DMS53 (cell line): ENCODE results near the gene CFAP43.
A peak's percentile ranks its signal among the peaks of the same experiment; 100 is the strongest.

ENCODE experiments used
- DNase-seq: peaks from one replicate; lab custom pipeline; 2025; lab: John Stamatoyannopoulos, UW

The CFAP43 gene

DNA sequence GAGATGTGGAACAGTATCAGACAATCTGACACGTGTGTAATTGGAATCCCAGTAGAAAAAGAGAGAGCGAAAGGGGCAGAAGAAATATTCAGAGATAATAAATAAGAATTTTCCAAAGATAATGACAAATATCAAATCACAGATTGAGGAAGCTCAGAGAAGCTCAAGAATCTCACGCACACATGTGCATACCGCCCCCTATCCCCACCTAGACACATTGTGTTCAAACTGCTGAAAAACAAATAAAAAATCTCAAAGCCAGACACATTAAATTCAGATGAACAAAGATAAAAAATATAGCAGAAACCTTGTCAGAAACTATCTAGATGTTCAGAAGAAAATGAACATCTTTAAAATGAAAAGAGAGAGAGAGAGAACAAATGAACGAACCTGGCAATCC is 92.9 kb downstream of the CFAP43 start:
- DNase-seq: peak; percentile 5

- DNase-seq: no peak
Measured at GRCh38 chr10:104138131-104138530, 94.0 kb downstream of the CFAP43 start.

- no peak for DNase-seq
Measured at GRCh38 chr10:104130041-104130440, 102.1 kb downstream of the CFAP43 start.

- DNase-seq: peak; percentile 46
Measured at GRCh38 chr10:104128214-104128613, 104.0 kb downstream of the CFAP43 start.

GRCh38 chr10:104127411-104127810 is 104.8 kb downstream of the CFAP43 start:
- peak; percentile 66 for DNase-seq

DNA sequence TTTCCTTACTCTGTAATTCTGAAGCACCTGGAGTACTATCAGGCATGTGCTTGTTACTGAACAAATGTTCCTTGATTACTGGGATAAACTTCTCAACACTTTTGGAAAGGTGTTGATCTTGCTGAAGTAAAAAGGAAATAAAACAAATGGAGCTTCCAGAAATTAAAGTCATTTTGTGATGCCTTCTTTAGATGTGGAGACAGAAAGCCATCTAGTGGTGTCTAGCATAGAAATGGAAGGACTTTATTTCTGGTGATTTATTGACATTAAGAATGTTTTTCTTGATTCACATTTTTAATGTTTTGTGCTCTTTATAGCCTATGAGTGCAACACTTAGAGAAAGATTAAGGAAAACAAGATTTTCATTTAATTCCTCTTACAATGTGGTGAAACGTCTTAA is 108.8 kb downstream of the CFAP43 start:
- peak; percentile 17 for DNase-seq

GRCh38 chr10:104122225-104123107 is 109.7 kb downstream of the CFAP43 start:
- peak; percentile 64 for DNase-seq

DNA sequence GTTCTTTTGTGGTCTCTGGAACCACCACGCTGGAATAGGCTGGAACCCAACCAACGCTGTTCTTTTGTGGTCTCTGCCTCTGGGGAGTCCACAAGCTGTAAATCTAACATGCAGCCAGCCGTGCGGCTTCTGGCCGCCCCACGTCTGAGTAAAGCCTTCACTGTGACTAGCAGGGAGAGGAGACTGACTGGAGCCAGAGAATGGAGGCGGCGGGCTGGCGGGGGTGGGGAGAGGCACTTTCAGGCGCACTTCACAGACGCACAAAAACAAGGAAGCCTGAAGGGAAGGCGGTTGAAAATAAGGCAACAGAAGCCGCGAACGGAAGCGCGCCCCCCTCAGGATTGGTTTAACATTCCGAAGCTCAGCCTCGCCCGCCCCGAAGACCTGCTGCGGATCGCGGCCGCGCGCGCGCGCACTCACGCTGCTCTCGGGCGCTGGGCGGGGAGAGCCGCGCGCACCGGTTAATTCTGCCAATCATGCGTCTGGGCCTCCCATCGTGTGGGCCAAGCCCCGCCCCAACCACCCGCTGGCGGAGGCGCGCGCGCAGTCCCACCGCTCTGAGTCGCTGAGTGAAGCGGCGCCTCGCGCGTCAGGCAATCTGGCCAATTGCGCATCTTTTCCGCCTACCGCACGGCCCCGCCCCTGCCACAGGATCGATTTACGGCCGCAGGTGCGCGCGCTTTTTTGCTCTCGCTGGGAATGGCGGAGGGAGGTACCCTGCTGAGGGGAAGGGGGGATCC is 110.5 kb downstream of the CFAP43 start, which contains the start of gene SFR1:
Gene SFR1, plus strand, starts transcription at position 687 of the 740 bp plus-strand sequence. Its CDS starts 13 bp downstream, at position 700.
- peak; percentile 99 for DNase-seq

- DNase-seq: peak; percentile 92
Measured at GRCh38 chr10:104120903-104121484, 111.2 kb downstream of the CFAP43 start.

DNA sequence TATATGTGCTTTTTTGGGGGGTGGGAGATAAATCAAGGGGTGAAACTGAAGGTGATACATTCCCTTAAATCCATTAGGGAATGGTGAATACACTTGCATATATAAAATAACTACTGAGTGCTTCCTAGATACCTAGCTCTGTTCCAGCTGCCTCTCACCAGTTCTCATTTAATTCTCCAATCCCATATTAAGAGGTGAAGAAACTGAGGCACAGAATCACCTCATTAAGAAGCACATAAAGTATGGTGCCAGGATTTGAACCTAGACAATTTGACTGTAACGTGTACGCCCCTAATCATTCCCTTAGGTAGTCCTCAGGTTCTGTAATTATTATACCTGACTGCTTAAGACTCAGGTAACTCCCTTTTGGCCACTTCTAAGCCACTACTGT is 111.7 kb downstream of the CFAP43 start:
- DNase-seq: no peak

GRCh38 chr10:104119996-104120395 is 112.2 kb downstream of the CFAP43 start:
- DNase-seq: no peak

DNA sequence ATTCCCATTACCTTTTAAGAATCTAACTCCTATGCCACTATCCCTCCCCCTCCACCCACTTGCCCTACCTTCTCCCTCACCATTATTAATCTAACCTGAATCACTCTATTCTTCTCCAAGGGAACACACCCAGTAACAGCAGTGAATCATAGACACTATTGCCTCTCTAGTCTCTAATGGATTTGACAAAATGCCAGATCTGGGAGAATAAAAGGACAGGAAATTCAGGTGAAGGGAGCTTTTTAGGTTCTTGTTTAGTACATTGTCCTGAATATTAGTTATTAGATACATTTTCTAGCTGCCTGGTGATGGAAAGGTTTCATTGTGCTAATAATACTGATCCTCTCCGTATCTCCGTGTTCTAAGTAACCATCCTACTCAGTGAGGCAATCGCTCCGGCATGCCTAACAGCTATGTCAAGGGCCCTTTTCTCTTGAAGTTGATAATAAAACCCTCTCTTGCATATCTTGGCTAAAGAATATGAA is 114.3 kb downstream of the CFAP43 start:
- DNase-seq: peak; percentile 58

GRCh38 chr10:104113376-104113956 is 118.7 kb downstream of the CFAP43 start:
- no peak for DNase-seq

DNA sequence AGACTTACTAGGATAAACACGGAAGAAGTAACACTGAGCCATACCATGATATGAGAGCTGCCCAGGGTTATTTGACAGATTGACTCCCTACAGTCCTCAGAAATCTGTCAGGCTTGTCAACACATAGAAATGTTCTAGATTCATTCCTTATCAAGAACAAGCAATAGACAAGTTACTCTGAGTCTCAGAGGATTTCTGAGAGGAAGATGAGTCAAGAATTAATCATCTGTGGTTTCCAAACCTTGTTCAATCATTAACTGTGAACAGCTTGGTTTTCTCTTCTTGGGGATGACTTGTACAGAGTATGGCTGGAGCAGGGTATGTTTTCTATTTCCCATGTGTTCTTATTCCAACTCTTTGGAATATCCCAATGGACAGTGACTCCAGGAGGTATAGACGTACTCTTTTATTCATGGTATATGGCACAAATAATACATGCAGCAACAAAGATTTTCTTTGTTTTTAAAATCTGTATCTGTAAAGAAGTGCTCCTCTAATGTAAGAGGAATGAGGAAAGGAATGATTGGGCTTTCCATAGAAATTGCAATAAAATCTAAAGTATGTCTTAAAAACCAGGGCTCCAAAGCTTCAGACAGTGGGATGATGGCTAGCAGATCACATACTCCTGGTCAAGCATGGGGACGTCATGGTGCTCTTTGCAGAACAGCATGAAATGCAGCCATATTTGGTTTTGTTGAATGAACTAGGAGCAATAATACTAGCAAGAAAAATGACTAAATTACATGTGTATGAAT is 122.1 kb downstream of the CFAP43 start:
- DNase-seq: peak; percentile 51

DNA sequence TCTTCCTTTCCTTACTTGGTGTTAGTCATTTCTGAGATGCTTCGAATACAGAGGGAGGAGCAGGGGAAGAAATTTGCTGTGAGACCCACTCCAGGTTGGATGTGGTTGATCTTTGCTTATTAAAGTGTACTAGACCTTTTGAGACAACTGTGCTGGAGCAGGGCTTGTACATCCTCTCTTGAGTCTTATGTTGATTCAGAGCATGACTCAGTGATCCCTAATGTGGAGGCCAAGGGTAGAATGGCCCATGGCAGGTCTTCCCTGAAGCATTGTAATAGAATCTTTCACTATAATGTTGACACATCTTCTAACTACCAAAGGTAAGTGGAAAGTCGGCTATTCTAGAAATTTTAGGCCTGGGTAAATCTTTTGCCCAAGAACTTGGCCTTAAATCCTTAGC is 127.2 kb downstream of the CFAP43 start:
- DNase-seq: peak; percentile 67

DNA sequence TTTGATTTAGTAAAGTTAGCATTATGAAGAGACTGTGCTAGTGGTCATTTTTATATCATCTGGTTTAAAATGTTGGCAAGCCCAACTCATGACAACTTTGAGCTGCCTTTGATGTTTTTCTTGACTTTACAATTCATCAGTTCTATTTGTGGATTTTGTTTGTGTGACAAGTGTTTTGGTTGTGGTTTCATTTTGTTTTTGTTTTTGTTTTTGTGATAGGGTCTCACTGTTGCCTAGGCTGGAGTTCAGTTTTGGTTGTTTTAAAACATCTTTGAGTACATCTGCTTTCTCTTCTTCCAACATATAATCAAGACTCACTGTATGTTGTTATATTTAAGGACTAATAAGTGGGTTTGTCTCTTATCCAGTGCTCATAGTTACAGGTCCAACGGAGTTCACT is 127.7 kb downstream of the CFAP43 start:
- no peak for DNase-seq

DNA sequence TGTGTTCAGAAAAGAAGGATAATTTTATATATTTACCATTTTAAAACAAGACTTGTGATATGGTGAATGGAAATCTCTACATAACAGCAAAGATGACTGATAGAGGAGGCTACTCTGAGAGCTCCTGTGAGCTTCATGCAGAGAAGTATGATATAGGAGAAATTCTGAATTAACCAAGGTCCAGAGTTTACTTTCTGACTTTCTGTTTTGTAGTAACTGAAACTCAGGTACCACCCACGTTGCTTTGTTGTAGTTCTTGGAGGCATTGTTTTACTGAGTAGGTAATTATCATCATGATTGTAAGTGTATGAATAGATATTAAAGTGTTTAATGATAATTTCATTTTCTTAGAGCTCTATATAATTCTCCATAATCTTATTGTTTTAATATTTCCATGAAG is 128.2 kb downstream of the CFAP43 start:
- no peak for DNase-seq

DNA sequence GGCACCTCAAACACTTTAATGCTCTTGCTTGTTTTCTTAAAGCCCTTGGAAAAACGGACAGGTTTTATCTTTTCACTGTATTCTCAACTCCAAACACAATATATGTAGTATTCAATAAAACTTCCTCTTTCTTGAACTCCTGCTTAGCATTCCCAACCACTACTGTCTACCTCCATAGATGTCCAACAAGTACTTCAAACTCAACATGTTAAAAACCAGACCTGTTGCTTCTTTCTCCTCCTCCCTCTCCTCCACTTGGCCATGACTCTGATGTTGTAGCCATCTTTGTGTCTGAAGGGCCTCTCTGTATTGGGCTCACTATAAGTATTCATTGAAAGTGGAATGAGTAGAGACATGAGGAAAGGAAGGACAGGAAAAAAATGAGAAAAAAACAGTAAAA is 130.3 kb downstream of the CFAP43 start:
- no peak for DNase-seq

- no peak for DNase-seq
Measured at GRCh38 chr10:104100795-104101194, 131.4 kb downstream of the CFAP43 start.

DNA sequence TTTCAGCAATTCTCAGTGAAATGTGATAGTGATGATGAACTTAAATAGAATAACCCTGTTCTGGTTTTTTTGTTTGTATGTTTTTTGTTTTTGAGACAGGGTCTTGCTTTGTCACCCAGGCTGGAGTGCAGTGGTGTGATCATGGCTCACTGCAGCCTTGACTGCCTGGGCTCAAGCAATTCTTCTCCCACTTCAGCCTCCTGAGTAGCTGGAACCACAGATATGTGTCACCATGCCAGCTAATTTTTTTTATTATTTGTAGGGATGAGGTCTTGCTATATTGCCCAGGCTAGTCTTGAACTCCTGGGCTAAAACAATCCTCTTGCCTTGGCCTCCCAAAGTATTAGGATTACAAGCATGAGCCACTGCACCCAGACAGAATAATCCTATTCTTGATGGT is 132.2 kb downstream of the CFAP43 start:
- no peak for DNase-seq

- no peak for DNase-seq
Measured at GRCh38 chr10:104099269-104099668, 132.9 kb downstream of the CFAP43 start.
